Kidney glomerular epithelial cell (primary cell): ENCODE data around the gene SOX18.

Experiments
- DNase-seq: peaks from one replicate; lab custom pipeline; 2025; lab: John Stamatoyannopoulos, UW

The SOX18 gene

DNA sequence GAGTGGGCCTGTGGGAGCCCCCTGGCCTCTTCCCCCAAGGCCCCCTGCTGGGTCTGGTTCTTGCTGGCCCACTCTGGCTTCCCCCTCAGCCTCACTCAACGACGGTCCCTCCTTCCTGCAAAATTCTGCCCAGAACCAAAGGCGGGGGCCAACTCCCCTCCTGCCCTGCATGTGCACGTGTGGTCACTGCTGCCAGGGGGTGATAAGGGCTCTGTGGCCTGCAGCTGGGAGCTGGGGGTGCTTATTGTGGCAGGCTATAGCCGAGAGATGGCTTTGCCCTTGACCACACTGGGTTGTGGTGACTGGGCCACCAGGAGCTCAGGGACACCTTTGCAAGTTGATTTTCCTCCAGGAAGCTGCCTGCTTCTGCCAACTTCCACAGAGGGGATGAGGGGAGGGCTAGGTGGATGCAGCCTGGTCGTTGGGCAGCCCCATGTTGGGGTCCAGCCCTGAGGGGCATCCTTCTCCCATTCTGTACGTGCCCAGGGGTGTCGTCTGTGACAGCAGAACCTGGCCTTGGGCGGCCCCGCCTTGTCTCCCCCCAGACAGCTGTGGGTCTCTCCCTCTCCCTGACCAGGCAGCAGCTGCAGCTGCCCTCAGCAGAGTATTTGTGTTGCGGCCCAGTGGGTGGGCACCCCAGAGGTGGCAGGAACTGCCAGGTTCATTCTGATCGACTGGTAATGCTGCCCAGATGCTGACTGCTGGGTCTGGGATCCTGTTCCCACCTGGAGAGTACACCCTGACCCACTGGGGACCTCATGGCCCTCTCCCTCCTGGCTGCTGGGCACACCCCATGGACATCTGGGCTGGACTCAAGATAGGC is 19.2 kb upstream of the SOX18 start:
- no peak for DNase-seq

- DNase-seq = no peak
These were observed 18.4 kb upstream of the SOX18 start for GRCh38 chr20:64067733-64068307.

DNA sequence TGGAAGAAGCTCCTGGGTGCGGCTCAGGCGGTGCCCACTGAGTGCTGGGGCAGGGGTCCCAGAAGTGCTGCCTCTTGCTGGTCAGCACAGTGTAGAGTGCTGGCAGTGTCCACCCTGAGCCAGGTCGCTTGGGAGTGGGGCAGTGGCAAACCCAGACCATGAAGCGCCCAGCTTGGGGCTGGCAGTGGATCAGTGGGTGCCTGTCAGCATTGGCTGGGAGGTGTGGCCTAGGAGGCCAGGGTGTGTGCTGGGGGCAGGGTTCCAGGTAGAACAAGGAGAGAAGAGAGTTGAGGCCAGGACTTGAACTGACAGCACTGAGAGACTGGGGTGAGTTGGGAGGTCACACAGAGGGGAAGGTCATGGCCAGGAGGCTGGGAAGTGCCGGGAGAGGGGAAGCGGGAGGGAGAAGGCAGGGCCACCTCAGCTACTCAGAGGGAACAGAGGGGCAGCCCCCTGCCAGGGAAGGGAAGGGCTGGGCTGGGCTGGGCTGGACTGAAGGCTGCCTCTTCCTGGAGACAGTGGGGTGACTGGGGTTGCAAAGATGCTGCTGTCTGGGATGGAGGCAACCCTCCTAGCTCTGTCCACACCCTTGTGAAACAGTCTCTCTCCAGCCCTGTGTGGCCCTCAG is 17.7 kb upstream of the SOX18 start:
- no peak for DNase-seq

DNA sequence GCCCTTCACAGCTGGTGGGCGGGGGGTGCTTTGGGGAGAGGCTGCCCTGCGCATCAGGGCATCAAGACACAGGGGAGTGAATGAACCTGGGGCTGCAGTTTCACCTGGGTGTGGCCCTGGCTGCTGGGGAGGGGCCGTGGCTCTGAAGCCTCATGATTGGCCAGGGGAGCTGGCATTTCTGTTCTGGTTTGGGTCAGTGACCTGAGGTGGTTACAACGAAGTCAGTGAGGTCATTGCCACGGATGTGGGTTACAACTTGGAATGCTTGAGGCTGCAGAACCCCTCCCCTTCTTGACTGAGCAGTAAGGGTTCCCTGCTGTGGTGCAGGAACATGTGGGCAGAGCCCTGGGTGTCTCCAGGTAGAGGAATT is 16.5 kb upstream of the SOX18 start:
- DNase-seq = peak; percentile 61

DNA sequence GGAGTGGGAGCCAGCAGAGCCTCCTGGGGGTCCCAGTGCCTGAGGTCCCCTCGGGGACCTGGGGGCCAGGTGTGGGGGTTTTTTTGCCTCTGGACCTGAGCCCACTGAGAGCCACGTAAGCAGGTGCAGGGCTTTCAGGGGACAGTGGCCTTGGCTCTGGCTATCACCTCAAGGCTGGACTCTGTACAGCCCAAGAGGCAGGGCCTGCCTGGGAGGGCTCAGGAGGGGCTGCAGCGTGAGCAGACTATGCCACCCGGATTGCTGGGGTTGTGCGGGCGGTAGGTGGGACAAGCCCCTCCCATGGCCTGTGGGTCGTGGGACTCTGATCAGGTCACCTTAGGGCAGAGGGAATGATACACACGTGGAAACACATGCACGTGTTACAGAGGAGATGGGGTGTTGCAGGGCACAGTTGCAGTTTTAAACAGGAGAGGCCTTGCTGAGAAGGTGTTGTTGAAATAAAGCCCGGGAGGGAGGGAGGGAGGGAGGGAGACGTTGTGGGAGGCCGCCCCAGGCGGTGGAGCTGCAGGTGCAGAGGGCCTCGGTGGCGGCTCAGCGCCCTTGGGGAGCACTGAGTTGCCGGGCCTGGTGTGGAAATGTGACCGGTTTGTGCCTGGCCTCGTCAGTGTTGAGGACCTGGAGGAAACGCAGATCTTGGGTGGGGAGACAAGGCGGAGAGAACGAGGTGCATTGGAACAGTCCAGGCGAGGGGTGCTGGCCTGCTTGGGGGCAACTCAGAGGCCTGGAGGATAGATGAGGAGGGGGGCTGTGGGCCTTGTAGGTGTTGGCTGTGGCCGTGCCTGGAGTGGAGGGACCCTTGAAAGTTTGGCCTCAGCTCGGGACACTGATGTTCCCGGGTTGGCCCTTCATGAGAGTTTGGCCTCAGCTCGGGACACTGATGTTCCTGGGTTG is 15.9 kb upstream of the SOX18 start:
- DNase-seq = no peak

DNA sequence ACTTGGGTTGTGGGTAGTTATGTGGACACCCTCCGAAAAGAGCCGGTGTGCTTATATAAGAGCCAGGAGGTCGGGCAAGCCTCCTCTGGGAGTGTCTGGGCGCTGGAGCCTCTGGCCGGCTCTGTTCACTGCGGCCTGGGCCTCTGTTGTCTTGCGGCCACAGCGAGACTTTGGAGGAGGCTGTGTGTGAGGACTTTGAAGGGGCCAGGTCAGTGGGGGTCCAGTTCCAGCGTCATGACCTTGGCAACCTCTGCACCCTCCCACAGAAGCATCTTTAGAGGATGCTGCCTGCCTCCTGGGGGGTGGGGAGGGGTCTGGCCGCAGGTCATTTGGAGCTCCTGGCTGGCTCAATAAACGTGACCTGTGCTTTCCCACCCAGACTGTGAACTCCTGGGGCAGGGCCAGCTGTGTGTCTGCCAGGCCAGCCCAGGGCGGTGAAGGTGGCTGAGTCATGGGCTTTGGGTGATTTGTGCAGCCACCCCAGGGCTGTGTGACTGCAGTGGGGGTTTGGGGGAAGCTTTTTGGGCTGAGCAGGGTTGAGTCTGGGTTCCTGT is 14.8 kb upstream of the SOX18 start:
- no peak for DNase-seq

DNA sequence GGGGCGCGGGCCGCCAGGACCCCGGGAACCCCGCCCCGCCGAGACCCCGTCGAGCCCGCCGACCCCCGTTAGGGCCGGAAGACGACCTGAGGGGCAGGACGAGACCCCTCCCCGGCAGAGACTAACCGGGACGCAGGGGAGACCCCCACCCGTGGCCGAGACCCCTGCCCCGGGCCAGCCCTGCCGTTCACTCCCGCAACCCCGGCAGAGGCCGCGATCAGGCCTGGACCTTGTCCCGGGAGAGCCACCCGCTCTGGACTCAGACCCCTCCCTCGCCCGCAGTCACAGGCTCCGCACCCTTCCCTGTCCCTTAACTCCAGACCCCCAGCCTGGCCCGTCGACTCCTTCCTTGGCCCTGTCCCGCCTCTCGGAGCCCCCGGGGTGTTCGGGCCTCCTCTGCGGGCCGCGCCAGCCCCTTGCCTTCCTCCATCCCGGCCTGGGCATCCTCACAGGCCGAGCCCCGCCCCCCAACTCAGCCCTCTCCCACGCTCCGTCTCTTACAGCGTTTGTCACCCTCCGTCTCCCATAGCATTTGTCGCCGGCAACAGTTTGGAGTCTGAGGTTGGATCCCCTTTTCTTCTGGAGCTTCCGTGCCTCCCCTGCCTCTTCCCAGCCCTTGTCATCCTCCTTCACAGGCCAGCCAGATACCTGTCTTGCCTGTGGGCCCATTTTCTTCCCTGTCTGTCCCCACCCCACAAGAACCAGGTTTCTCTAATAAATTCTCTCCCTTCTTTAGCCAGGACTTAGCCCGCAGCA is 14.1 kb upstream of the SOX18 start:
- no peak for DNase-seq

DNA sequence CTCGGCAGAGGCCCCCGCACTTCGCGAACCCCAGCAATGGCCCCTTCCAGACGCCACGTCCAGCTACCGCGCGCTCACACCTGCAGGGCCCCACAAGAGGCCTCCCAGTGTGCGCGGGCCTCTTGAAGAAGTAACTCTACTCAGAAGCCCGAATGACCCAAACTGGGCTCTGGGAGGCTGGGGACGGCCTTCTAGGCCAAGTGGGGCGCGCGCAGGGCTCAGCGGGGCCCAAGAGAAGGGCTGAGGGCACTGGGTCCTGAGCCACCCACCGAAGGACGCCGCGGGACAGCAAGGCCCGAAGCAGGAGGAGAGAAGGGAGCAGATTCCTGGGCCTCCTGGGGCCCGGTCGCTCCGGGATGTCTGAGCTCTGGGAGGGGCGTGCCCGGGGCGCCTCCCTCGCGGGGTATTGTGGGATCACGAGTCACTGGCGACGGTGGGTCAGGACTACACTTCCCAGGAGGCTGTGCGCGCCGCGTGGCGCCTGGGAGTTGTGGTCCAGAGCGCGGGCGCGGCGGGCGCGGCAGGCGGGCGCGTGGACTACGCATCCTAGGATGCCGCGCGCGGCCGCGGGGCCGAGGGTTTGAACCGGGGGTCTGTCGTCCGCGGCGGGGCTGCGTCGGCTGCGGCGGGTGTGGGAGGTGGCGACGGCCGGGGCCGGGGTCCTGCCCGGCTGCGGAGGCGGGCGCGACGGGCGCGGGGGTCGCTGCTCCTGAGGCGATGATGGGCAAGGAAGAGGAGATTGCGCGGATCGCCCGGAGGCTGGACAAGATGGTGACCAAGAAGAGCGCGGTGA is 13.4 kb upstream of the SOX18 start, which contains the start of gene TCEA2:
Gene TCEA2 (plus strand): TSS at position 603 of the 793 bp plus-strand sequence. CDS start 115 bp downstream, at position 718.
- peak; percentile 92 for DNase-seq

- DNase-seq = no peak
These were observed 12.8 kb upstream of the SOX18 start for GRCh38 chr20:64062276-64062595.

DNA sequence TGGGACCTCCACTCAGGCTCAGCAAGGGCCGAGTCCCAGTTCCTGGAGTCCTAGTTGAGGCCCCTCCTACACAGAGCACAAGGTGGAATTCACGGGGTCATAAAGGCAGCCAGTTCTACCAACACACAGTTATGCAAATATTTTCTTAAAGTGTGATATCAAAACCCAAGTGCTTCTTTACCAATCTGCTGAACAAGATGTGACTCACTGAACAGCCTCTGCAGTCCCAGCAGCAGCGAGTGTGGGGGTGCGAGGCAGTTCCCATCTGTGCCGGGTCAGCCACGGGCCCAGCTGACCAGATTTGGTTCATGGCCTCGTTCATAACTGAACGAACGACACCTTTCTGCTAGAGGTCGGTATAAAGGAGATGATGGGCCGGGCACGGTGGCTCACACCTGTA is 9.1 kb upstream of the SOX18 start:
- peak; percentile 79 for DNase-seq

DNA sequence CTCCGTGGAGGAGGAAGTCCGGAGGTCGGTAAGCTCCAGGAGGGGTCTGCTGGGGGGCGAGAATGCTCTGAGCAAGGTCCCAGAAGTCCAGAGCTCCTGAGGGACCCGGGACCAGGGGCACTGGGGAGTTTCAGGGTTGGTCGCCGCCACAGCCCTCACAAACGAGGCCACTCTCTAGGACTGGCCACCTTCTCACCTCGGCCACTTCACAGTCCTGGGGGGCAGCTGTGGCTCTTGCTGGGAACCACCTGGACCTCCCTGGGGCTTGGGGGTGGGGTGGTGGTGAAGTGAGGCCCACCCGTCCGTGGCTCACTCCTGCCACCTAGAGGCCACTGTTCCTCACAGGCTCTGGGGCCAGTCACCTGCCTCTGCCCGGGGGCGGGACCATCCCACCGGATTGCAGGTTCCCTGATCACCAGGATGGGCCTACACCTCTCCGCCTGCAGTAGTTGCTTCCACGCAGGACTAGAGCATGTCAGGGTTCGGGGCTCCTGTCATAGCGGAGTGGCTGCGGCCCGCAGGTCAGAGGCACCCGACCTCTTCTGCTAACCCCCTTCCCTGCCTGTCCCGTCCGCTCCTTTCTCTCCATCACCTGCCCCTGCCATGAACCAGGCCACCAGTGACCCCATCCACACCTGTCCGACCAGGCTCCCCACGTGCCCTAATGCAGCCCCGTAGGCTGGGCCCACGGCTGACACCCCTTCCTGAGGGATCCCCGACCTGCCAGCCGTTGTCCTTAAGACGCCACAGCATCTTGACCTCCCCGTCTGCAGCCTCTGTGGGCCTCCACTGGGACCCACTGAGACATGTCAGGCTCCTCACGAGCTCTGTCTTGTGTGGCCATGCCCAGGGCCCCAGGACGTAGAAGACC is 8.4 kb upstream of the SOX18 start:
- DNase-seq = peak; percentile 27

- no peak for DNase-seq
These were observed 7.6 kb upstream of the SOX18 start for GRCh38 chr20:64056889-64057627.

GRCh38 chr20:64056639-64056888 is 7.1 kb upstream of the SOX18 start:
- DNase-seq = no peak

DNA sequence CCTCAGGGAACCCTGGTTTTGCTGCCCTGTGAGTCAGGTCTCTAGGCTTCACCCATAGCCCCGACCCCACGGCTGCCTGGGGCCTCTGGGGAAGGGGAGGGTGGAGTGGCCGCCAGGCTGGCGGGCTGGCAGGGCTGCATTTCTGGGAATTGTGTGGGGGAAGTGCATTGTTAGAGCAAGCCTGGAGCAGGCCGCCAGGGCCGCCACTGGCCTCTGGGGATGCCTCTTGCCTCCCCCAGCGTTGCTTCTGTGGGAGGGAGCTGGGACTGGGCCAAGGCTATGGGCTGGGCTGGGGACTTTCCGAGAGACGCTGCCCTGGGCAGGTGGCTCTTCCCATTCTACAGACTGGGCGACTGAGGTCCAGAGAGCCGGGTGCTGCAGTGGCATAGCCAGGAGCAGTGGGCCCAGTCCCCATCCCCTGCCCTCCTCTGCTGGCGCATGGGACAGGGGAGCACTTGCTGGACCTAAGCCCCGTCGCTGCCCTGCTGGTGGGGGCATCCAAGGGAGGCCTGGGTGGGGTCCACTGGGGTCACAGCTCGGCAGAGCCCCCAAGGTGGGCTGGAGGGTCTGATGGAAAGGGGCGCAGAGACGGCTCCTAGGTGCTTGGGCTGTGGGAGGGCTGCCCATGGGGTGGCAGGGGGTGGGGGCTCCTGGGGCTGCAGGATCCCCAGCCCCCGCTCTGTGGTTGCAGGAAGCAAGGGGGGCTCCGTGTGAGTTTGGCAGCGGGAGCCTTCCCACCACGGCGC is 6.6 kb upstream of the SOX18 start:
- peak; percentile 10 for DNase-seq

- no peak for DNase-seq
These were observed 6.0 kb upstream of the SOX18 start for GRCh38 chr20:64055396-64055892.

DNA sequence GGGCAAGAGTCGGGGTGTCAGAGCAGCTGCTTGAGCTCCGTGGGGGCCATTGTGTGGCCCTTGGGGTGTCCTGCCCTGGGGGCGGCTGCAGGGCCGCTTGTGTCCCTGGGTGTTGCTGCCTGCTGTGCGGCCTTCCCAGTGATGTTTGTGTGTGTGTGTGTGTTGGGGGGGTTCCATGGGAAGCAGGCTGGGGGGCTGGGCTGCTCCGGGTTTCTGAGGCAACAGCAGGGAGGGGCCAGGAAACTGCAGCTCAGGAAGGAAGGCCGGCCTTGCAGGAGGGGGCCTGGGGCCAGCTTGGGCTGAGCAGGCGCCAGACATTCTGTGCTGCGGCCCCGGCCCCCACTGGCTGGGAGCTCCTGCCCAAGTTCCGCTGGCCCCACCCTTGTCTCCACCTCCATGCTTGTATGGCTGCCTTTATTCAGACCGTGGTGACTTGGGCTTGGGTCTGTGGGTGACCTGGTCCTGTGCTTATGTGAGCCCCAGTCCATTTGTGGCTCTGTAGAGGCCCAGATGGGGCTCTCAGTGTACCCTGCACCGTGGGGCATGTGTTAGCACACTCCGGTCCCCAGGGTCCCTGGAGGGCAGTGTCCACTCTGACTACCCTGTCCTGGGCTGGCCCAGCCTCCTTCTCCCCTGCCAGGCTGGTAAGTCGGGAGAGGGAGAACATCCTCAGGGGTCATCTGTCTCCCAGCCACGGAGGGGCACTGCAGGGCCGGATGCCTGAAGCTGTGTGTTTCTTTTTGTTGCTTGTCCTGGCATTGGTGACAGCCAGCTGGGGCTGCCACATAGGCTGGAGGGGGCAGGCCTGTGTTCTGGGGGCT is 4.6 kb upstream of the SOX18 start:
- no peak for DNase-seq
